SK-N-SH (cell line): Measurements from ENCODE around the gene ENTR1.

Source experiments
- CHD2 ChIP-seq: fragments of 150-350 bp; IDR thresholded peaks from 2 replicates; pipeline ENCODE4 v1.6.1; 2018; ENCODE audit warnings: low read length; ENCODE audit not compliant: partially characterized antibody
- GABPA ChIP-seq: IDR thresholded peaks from 2 replicates; pipeline ENCODE4 v1.4.0; 2012; ENCODE audit warnings: low read depth, mild to moderate bottlenecking
- MEF2A ChIP-seq: IDR thresholded peaks from 2 replicates; pipeline ENCODE4 v1.4.0; 2012; ENCODE audit warnings: low read depth, borderline replicate concordance
- NRF1 ChIP-seq: IDR thresholded peaks from 2 replicates; pipeline ENCODE4 v1.6.1; 2012; ENCODE audit warnings: low read depth, mild to moderate bottlenecking, low read length
- POLR2AphosphoS5 ChIP-seq: IDR thresholded peaks from 2 replicates; pipeline ENCODE4 v1.6.1; 2012; ENCODE audit warnings: low read depth, low read length
- RAD21 ChIP-seq: IDR thresholded peaks from 2 replicates; pipeline ENCODE4 v1.6.1; 2012; ENCODE audit warnings: mild to moderate bottlenecking, low read length
- TF ChIP-seq, protein P1 (sequence below): fragments of 200-600 bp; sonication (generic); IDR thresholded peaks from 2 replicates; pipeline ENCODE4 v1.6.1; 2017; ENCODE audit warnings: antibody characterized with exemption, mild to moderate bottlenecking, moderate library complexity
- TF ChIP-seq, protein P2 (sequence below): IDR thresholded peaks from 2 replicates; pipeline ENCODE4 v1.4.0; 2012; ENCODE audit warnings: low read depth, borderline replicate concordance

DNA sequence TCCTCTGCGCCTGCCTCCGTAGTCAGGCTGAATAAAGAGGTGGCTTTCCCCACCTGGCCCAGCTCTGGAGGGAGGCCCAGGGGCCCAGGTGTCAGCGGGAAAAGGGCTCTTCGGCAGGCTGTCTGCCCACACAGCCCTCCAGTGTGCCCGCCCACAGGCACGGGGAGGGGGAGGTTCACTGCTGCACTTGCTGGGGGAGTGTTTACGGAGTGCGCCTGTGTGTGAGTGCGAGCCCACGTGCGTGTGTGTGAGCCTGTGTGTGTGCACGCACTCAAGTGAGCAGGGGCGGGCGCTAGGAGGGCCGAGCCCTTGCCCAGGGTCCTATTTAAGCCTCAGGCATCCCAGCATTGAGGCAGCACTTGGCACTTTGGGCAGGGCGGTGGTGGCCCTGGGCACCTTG lies 57.7 kb downstream of the ENTR1 start:
- TF ChIP-seq MEF2A (no peak), RAD21 (no peak), CHD2 (no peak), NRF1 (no peak), POLR2AphosphoS5 (no peak), GABPA (no peak)
- TF ChIP-seq, protein P1, sequence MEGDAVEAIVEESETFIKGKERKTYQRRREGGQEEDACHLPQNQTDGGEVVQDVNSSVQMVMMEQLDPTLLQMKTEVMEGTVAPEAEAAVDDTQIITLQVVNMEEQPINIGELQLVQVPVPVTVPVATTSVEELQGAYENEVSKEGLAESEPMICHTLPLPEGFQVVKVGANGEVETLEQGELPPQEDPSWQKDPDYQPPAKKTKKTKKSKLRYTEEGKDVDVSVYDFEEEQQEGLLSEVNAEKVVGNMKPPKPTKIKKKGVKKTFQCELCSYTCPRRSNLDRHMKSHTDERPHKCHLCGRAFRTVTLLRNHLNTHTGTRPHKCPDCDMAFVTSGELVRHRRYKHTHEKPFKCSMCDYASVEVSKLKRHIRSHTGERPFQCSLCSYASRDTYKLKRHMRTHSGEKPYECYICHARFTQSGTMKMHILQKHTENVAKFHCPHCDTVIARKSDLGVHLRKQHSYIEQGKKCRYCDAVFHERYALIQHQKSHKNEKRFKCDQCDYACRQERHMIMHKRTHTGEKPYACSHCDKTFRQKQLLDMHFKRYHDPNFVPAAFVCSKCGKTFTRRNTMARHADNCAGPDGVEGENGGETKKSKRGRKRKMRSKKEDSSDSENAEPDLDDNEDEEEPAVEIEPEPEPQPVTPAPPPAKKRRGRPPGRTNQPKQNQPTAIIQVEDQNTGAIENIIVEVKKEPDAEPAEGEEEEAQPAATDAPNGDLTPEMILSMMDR = no peak
- TF ChIP-seq, protein P2, sequence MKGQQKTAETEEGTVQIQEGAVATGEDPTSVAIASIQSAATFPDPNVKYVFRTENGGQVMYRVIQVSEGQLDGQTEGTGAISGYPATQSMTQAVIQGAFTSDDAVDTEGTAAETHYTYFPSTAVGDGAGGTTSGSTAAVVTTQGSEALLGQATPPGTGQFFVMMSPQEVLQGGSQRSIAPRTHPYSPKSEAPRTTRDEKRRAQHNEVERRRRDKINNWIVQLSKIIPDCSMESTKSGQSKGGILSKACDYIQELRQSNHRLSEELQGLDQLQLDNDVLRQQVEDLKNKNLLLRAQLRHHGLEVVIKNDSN = no peak
